K562 (cell line): ENCODE data around the gene UQCRC2. TPM values are rescaled to one million over a fixed set of nuclear protein-coding genes. Genes with fewer than 3 reads are reported as not detected.
A peak's percentile ranks its signal among the peaks of the same experiment; 100 is the strongest.

ENCODE experiments used
- ATF1 ChIP-seq, 2 experiments: fragments of 450-650 bp in 1 of 2; IDR thresholded peaks; 2 replicates each; pipeline ENCODE4 v1.6.1; 2016; ENCODE audit warnings: missing compliant biosample characterization in 1 of 2, missing genetic modification characterization in 1 of 2
- CEBPG ChIP-seq, 3 experiments: fragments of 200-800 bp in 1 of 3; sonication (Bioruptor generic) in 1 of 3; sonication (generic) in 1 of 3; formaldehyde crosslinking in 1 of 3; IDR thresholded peaks in 2 of 3; conservative IDR thresholded peaks in 1 of 3; 2 replicates each; pipeline versions ENCODE4 v1.6.1 to v1.8.0; 2016 to 2022; ENCODE audit warnings: missing compliant biosample characterization in 2 of 3, missing genetic modification characterization in 2 of 3, mild to moderate bottlenecking in 1 of 3, missing genetic modification reagents in 1 of 3
- CREBBP ChIP-seq: IDR thresholded peaks from one replicate; pipeline ENCODE4 v1.6.1; 2012; ENCODE audit warnings: low read depth, mild to moderate bottlenecking, control low read depth, inconsistent platforms, low read length
- CXXC5 ChIP-seq: fragments of 250-450 bp; sonication (Bioruptor Pico); IDR thresholded peaks from 2 replicates; pipeline ENCODE4 v1.8.0; 2022; ENCODE audit warnings: inconsistent platforms, mild to moderate bottlenecking, moderate library complexity
- DIDO1 ChIP-seq: fragments of 450-650 bp; IDR thresholded peaks from 2 replicates; pipeline ENCODE4 v1.6.1; 2016; ENCODE audit warnings: low read depth, missing biosample characterization, missing genetic modification characterization
- EP300 ChIP-seq: IDR thresholded peaks from 2 replicates; pipeline ENCODE4 v1.6.1; 2012; ENCODE audit warnings: low read length, improper control_type of control experiment
- ETV1 ChIP-seq: fragments of 450-650 bp; conservative IDR thresholded peaks from 2 replicates; pipeline ENCODE4 v1.6.1; 2016; ENCODE audit warnings: missing genetic modification characterization, control low read depth, low read depth, missing compliant biosample characterization
- JUN ChIP-seq, 2 experiments: sonication (generic) in 1 of 2; formaldehyde crosslinking in 1 of 2; IDR thresholded peaks; 2 replicates each; pipeline versions ENCODE4 v1.6.1 to v1.8.0; 2012 to 2022; ENCODE audit warnings: borderline replicate concordance in 2 of 2, mild to moderate bottlenecking in 2 of 2, improper control_type of control experiment in 1 of 2, low read depth in 1 of 2, low read length in 1 of 2, missing genetic modification reagents in 1 of 2
- KAT8 ChIP-seq: fragments of 450-650 bp; IDR thresholded peaks from 2 replicates; pipeline ENCODE4 v1.6.1; 2016; ENCODE audit warnings: low read depth, mild to moderate bottlenecking
- MED1 ChIP-seq: sonication (generic); formaldehyde crosslinking; IDR thresholded peaks from 2 replicates; pipeline ENCODE4 v1.8.1; 2023; ENCODE audit warnings: missing genetic modification reagents, borderline replicate concordance
- NR2F6 ChIP-seq: fragments of 450-650 bp; formaldehyde crosslinking; IDR thresholded peaks from 2 replicates; pipeline ENCODE4 v1.4.0; 2020; ENCODE audit warnings: mild to moderate bottlenecking
- PHF21A ChIP-seq: fragments of 450-650 bp; IDR thresholded peaks from 2 replicates; pipeline ENCODE4 v1.6.1; 2017; ENCODE audit warnings: low read depth, borderline replicate concordance
- PTRF ChIP-seq: fragments of 450-650 bp; IDR thresholded peaks from 2 replicates; pipeline ENCODE4 v1.6.1; 2016; ENCODE audit warnings: mild to moderate bottlenecking, missing genetic modification characterization, missing compliant biosample characterization
- PURB ChIP-seq: sonication (generic); formaldehyde crosslinking; IDR thresholded peaks from 2 replicates; pipeline ENCODE4 v1.9.0; 2021; ENCODE audit warnings: low read depth, mild to moderate bottlenecking, missing genetic modification reagents
- SRSF1 ChIP-seq: fragments of 200-400 bp; formaldehyde crosslinking; IDR thresholded peaks from 2 replicates; pipeline ENCODE4 v1.6.1; 2017; ENCODE audit warnings: mild to moderate bottlenecking, low read depth, low read length, moderate library complexity
- STAT5A ChIP-seq: IDR thresholded peaks from 2 replicates; pipeline ENCODE4 v1.6.1; 2012; ENCODE audit warnings: low read length, inconsistent platforms, borderline replicate concordance
- ZBED1 ChIP-seq: IDR thresholded peaks from 2 replicates; pipeline ENCODE4 v1.6.1; 2014
- ZNF23 ChIP-seq: fragments of 250-450 bp; sonication (Bioruptor Pico); IDR thresholded peaks from 2 replicates; pipeline ENCODE4 v1.4.0; 2020; ENCODE audit warnings: mild to moderate bottlenecking
- ZNF263 ChIP-seq: sonication (generic); formaldehyde crosslinking; IDR thresholded peaks from 2 replicates; pipeline ENCODE4 v1.8.0; 2022; ENCODE audit warnings: mild to moderate bottlenecking, missing genetic modification reagents, borderline replicate concordance
- ZNF695 ChIP-seq: fragments of 450-650 bp; formaldehyde crosslinking; IDR thresholded peaks from 2 replicates; pipeline ENCODE4 v1.4.0; 2020; ENCODE audit warnings: mild to moderate bottlenecking, moderate library complexity
- ZNF780A ChIP-seq: fragments of 250-450 bp; sonication (Bioruptor Pico); IDR thresholded peaks from 2 replicates; pipeline ENCODE4 v1.5.0; 2021; ENCODE audit warnings: mild to moderate bottlenecking
- ZNF79 ChIP-seq: fragments of 250-450 bp; sonication (Bioruptor Pico); IDR thresholded peaks from 2 replicates; pipeline ENCODE4 v1.4.0; 2020; ENCODE audit warnings: low read depth, mild to moderate bottlenecking, moderate library complexity
- polyA plus RNA-seq, 8 experiments: library from polyadenylated mRNA; depleted of rRNA in 4 of 8; stranded (reverse) in 5 of 8; unstranded in 3 of 8; fragments of >200 nt; fragmentation: Nextera tagmentation in 2 of 8; fragmentation: Illumina TruSeq in 1 of 8; extraction: Ambion mirVana in 2 of 8; extraction: Trizol in 1 of 8; gene quantifications; 2 replicates each; pipeline versions ENCODE4 v1.2.1 to v1.2.3, GENCODE V29; 2011 to 2014; ENCODE audit warnings: inconsistent platforms in 1 of 8, missing spikeins in 1 of 8
- total RNA-seq, 7 experiments: library from RNA; depleted of rRNA in 6 of 7; stranded (reverse); fragments of >200 nt in 6 of 7; fragmentation: Illumina TruSeq in 2 of 7; extraction: Trizol in 2 of 7; gene quantifications; 2 replicates each; pipeline versions ENCODE4 v1.2.1 to v1.2.3, GENCODE V29; 2011 to 2021; ENCODE audit warnings: low replicate concordance in 1 of 7
- TF ChIP-seq, protein P1 (sequence below): fragments of 450-650 bp; IDR thresholded peaks from 2 replicates; pipeline ENCODE4 v1.6.1; 2016; ENCODE audit warnings: borderline replicate concordance
- TF ChIP-seq, protein P2 (sequence below): IDR thresholded peaks from 2 replicates; pipeline ENCODE4 v1.6.1; 2014; ENCODE audit warnings: antibody characterized with exemption
- TF ChIP-seq, protein P3 (sequence below): sonication (generic); formaldehyde crosslinking; IDR thresholded peaks from 2 replicates; pipeline ENCODE4 v1.8.0; 2022; ENCODE audit warnings: missing genetic modification reagents, mild to moderate bottlenecking, moderate library complexity, borderline replicate concordance

UQCRC2 gene
- total and polyA plus RNA-seq, 9 of the 15 experiments (the other 6 are each of a cell fraction or from before 2014, with no cell fraction given), result 177 to 516 (median 319) TPM

DNA sequence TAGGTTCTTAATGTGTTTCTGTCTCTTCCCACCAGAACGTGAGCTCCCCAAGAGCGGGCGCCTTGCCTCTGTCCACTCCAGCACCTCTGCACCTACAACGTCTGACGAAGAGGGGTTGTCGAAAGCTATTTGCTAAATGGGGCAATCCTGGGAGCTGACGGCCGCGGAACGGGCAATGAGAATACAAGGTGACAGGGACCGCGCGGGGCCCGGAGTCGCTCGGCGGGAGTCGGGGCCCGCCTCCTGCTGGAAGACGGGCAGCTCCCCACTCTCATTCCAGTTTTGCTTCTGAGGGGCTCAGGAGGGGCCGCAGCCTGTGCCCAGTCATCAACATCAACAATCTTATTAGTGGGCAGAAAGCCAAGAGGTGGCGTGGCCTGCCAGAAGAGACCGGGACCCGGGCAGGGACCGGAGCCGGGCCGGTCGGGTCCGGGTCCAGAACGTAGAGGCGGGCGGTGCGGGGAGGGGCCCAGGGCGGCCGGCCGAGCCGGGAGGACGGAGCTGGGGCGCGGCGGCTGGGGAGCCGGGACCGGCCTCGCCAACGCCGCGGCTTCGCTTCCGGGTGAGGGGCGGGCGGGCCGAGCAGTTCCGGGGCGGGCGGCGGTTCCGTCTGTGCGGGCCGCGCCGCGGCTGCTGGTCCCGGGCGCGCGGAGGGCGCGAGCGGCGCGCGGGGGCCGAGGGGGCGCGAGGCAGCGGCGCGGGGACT is 54.5 kb downstream of the UQCRC2 start, which contains the start of gene MOSMO (continued):
- TF ChIP-seq PTRF, result no peak
- TF ChIP-seq ZNF23 (CRISPR knock-in tag), result no peak
- TF ChIP-seq CREBBP, result no peak
- no peak for TF ChIP-seq STAT5A
- TF ChIP-seq ZNF695 (CRISPR knock-in tag), result no peak
- TF ChIP-seq ETV1 (tag), result no peak
- TF ChIP-seq ZNF780A (CRISPR knock-in tag), result no peak
- TF ChIP-seq CXXC5 (CRISPR knock-in tag), result peak; percentile 86
- TF ChIP-seq MED1 (CRISPR knock-in tag), result no peak
- TF ChIP-seq ZNF79 (CRISPR knock-in tag), result no peak
- TF ChIP-seq EP300, result no peak
- TF ChIP-seq, protein P1, sequence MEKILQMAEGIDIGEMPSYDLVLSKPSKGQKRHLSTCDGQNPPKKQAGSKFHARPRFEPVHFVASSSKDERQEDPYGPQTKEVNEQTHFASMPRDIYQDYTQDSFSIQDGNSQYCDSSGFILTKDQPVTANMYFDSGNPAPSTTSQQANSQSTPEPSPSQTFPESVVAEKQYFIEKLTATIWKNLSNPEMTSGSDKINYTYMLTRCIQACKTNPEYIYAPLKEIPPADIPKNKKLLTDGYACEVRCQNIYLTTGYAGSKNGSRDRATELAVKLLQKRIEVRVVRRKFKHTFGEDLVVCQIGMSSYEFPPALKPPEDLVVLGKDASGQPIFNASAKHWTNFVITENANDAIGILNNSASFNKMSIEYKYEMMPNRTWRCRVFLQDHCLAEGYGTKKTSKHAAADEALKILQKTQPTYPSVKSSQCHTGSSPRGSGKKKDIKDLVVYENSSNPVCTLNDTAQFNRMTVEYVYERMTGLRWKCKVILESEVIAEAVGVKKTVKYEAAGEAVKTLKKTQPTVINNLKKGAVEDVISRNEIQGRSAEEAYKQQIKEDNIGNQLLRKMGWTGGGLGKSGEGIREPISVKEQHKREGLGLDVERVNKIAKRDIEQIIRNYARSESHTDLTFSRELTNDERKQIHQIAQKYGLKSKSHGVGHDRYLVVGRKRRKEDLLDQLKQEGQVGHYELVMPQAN, result peak; percentile 45; the same call in 1 of the 2 replicates
- TF ChIP-seq SRSF1, result no peak
- TF ChIP-seq, protein P2, sequence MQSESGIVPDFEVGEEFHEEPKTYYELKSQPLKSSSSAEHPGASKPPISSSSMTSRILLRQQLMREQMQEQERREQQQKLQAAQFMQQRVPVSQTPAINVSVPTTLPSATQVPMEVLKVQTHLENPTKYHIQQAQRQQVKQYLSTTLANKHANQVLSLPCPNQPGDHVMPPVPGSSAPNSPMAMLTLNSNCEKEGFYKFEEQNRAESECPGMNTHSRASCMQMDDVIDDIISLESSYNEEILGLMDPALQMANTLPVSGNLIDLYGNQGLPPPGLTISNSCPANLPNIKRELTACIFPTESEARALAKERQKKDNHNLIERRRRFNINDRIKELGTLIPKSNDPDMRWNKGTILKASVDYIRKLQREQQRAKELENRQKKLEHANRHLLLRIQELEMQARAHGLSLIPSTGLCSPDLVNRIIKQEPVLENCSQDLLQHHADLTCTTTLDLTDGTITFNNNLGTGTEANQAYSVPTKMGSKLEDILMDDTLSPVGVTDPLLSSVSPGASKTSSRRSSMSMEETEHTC, result no peak
- TF ChIP-seq PURB, result no peak
- TF ChIP-seq ZNF263 (CRISPR knock-in tag), result peak; percentile 22; the same call in 1 of the 2 replicates
- no peak for TF ChIP-seq NR2F6 (CRISPR knock-in tag)
- TF ChIP-seq JUN (IDR thresholded peaks at IDR 0.05; ENCODE audit: borderline replicate concordance, low read depth, low read length), result no peak
- no peak for TF ChIP-seq JUN (CRISPR knock-in tag; IDR thresholded peaks at IDR 0.05; ENCODE audit: borderline replicate concordance)
- no peak for TF ChIP-seq ATF1 (CRISPR knock-in tag; IDR thresholded peaks at IDR 0.05)
- peak; percentile 49; the same call in 1 of the 2 replicates for TF ChIP-seq ATF1 (tag; IDR thresholded peaks at IDR 0.05)
- no peak for TF ChIP-seq PHF21A
- TF ChIP-seq, protein P3, sequence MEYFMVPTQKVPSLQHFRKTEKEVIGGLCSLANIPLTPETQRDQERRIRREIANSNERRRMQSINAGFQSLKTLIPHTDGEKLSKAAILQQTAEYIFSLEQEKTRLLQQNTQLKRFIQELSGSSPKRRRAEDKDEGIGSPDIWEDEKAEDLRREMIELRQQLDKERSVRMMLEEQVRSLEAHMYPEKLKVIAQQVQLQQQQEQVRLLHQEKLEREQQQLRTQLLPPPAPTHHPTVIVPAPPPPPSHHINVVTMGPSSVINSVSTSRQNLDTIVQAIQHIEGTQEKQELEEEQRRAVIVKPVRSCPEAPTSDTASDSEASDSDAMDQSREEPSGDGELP (CRISPR knock-in tag), result peak; percentile 47; the same call in 1 of the 2 replicates
- TF ChIP-seq CEBPG (CRISPR knock-in tag; IDR thresholded peaks at IDR 0.05), result peak; percentile 33; the same call in 1 of the 2 replicates
- peak in 1 of 2 experiments; percentile 67; a peak in 2 of 4 replicates for TF ChIP-seq CEBPG (tag; conservative IDR thresholded peaks at IDR 0.05 in 1 of 2, IDR thresholded peaks at IDR 0.05 in 1 of 2)
- TF ChIP-seq ZBED1, result no peak
- no peak for TF ChIP-seq KAT8
- no peak for TF ChIP-seq DIDO1 (tag)
